Mesendoderm (in vitro differentiated cells): ENCODE results near the gene GSDMA.

Experiments
- DNase-seq: peaks from one replicate; pipeline ENCODE4 v3.0.0; 2013
- H2AK5ac ChIP-seq: 2 replicates; pipeline ENCODE4 v1.6.1; 2013; ENCODE audit warnings: low read length, inconsistent platforms
- H2BK120ac ChIP-seq: 2 replicates; pipeline ENCODE4 v1.6.1; 2013; ENCODE audit warnings: low read depth, mild to moderate bottlenecking, low read length, moderate library complexity, mixed read lengths
- H2BK15ac ChIP-seq: replicated peaks from 2 replicates; pipeline ENCODE4 v1.6.1; 2013; ENCODE audit warnings: low read depth, mild to moderate bottlenecking, moderate library complexity
- H2BK5ac ChIP-seq: 2 replicates; pipeline ENCODE4 v1.6.1; 2013; ENCODE audit warnings: low read length, inconsistent platforms
- H3K18ac ChIP-seq: 2 replicates; pipeline ENCODE4 v1.6.1; 2013; ENCODE audit warnings: mild to moderate bottlenecking, low read length, mixed read lengths
- H3K23ac ChIP-seq: one replicate; pipeline ENCODE4 v1.6.1; 2013; ENCODE audit warnings: low read length
- H3K27ac ChIP-seq: 2 replicates; pipeline ENCODE4 v1.5.1; 2013; ENCODE audit warnings: low read depth, mild to moderate bottlenecking, inconsistent platforms, low read length, moderate library complexity
- H3K27me3 ChIP-seq: 2 replicates; pipeline ENCODE4 v1.6.1; 2013; ENCODE audit warnings: low read length, control low read depth, mild to moderate bottlenecking, inconsistent platforms; ENCODE audit not compliant: insufficient read depth, poor library complexity
- H3K36me3 ChIP-seq: 2 replicates; pipeline ENCODE4 v1.6.1; 2013; ENCODE audit warnings: low read length, inconsistent platforms; ENCODE audit not compliant: control insufficient read depth, insufficient read depth
- H3K4ac ChIP-seq: one replicate; pipeline ENCODE4 v1.6.1; 2013; ENCODE audit warnings: low read depth, mild to moderate bottlenecking, low read length, moderate library complexity
- H3K4me1 ChIP-seq: 2 replicates; pipeline ENCODE4 v1.6.1; 2013; ENCODE audit warnings: low read depth, low read length, inconsistent platforms; ENCODE audit not compliant: control insufficient read depth
- H3K4me2 ChIP-seq: 2 replicates; pipeline ENCODE4 v1.6.1; 2013; ENCODE audit warnings: low read length
- H3K4me3 ChIP-seq: 2 replicates; pipeline ENCODE4 v1.5.1; 2013; ENCODE audit warnings: mild to moderate bottlenecking, low read length
- H3K56ac ChIP-seq: one replicate; pipeline ENCODE4 v1.6.1; 2013; ENCODE audit warnings: low read length
- H3K79me1 ChIP-seq: 2 replicates; pipeline ENCODE4 v1.6.1; 2013; ENCODE audit warnings: low read length, inconsistent platforms
- H3K79me2 ChIP-seq: 2 replicates; pipeline ENCODE4 v1.6.1; 2013; ENCODE audit warnings: mild to moderate bottlenecking, low read length; ENCODE audit not compliant: control insufficient read depth, insufficient read depth
- H3K9ac ChIP-seq: 2 replicates; pipeline ENCODE4 v1.6.1; 2013; ENCODE audit warnings: low read length, inconsistent platforms
- H4K5ac ChIP-seq: one replicate; pipeline ENCODE4 v1.6.1; 2013; ENCODE audit warnings: low read length
- H4K8ac ChIP-seq: one replicate; pipeline ENCODE4 v1.6.1; 2013; ENCODE audit warnings: low read depth, mild to moderate bottlenecking, control low read depth, low read length, moderate library complexity
- WGBS: extraction: QIAGEN DNeasy Blood & Tissue Kit; methylation state at CpG from one replicate; pipeline ENCODE4 v1.1.7; 2013; ENCODE audit warnings: low lambda C conversion rate, missing lambda C conversion rate; ENCODE audit not compliant: insufficient coverage; ENCODE audit errors: extremely low coverage; 5-methylcytosine and 5-hydroxymethylcytosine counted together

The GSDMA gene

GRCh38 chr17:40015998-40016985 is 53.5 kb downstream of the GSDMA start:
- no peak overlapping the region for H2BK5ac ChIP-seq
- no peaks in the 10 kb centered on the region for H3K79me1 ChIP-seq
- H3K27ac ChIP-seq = no peak overlapping the region
- H4K8ac ChIP-seq = no peak overlapping the region
- no peak overlapping the region for H2AK5ac ChIP-seq
- H3K23ac ChIP-seq = no peak overlapping the region
- H2BK120ac ChIP-seq = no peak overlapping the region
- H3K79me2 ChIP-seq = no peaks in the 10 kb centered on the region
- no peak overlapping the region for H3K4me2 ChIP-seq
- no peak overlapping the region for H3K18ac ChIP-seq
- H3K56ac ChIP-seq = no peak overlapping the region
- DNase-seq = no peak
- WGBS = no CpG with 5 or more reads among the region's 26 CpGs
- no peak overlapping the region for H4K5ac ChIP-seq
- H2BK15ac ChIP-seq = no peak overlapping the region
- H3K9ac ChIP-seq = no peak overlapping the region
- H3K4ac ChIP-seq = no peak overlapping the region
- no peak overlapping the region for H3K4me3 ChIP-seq
- no peaks in the 10 kb centered on the region for H3K27me3 ChIP-seq
- peaks cover 3% of the 10 kb centered on the region for H3K4me1 ChIP-seq
- H3K36me3 ChIP-seq = peaks cover 2% of the 10 kb centered on the region

GRCh38 chr17:40017422-40018080 is 54.7 kb downstream of the GSDMA start:
- no peak overlapping the region for H2AK5ac ChIP-seq
- no peak overlapping the region for H3K4me3 ChIP-seq
- no peak overlapping the region for H4K8ac ChIP-seq
- H3K27me3 ChIP-seq = no peaks in the 10 kb centered on the region
- H2BK120ac ChIP-seq = no peak overlapping the region
- H3K23ac ChIP-seq = no peak overlapping the region
- no CpG with 5 or more reads among the region's 15 CpGs for WGBS
- no peak overlapping the region for H3K4ac ChIP-seq
- no peak overlapping the region for H2BK15ac ChIP-seq
- no peak overlapping the region for H3K27ac ChIP-seq
- H3K56ac ChIP-seq = peak overlapping the region; percentile 65
- H3K79me2 ChIP-seq = no peaks in the 10 kb centered on the region
- peaks cover 3% of the 10 kb centered on the region for H3K36me3 ChIP-seq
- peaks cover 3% of the 10 kb centered on the region for H3K4me1 ChIP-seq
- no peak overlapping the region for H4K5ac ChIP-seq
- DNase-seq = no peak
- no peaks in the 10 kb centered on the region for H3K79me1 ChIP-seq
- H2BK5ac ChIP-seq = no peak overlapping the region
- no peak overlapping the region for H3K18ac ChIP-seq
- H3K4me2 ChIP-seq = no peak overlapping the region
- H3K9ac ChIP-seq = peak overlapping the region; percentile 1

GRCh38 chr17:40018211-40019121 is 55.7 kb downstream of the GSDMA start:
- peak; percentile 70 for DNase-seq
- Histone ChIP-seq H3K18ac (no peak overlapping the region), H3K79me1 (no peaks in the 10 kb centered on the region), H3K79me2 (no peaks in the 10 kb centered on the region), H3K56ac (peak overlapping the region; percentile 78), H3K4ac (no peak overlapping the region), H3K27me3 (no peaks in the 10 kb centered on the region), H3K4me2 (no peak overlapping the region), H3K4me1 (peaks cover 3% of the 10 kb centered on the region), H2BK5ac (no peak overlapping the region), H3K4me3 (no peak overlapping the region), H2BK120ac (no peak overlapping the region), H2BK15ac (no peak overlapping the region), H3K36me3 (peaks cover 5% of the 10 kb centered on the region), H3K27ac (no peak overlapping the region), H3K23ac (no peak overlapping the region), H4K8ac (no peak overlapping the region), H2AK5ac (no peak overlapping the region), H4K5ac (no peak overlapping the region), H3K9ac (peak overlapping the region; percentile 58)
- no CpG with 5 or more reads among the region's 15 CpGs for WGBS

- H3K18ac ChIP-seq = no peak overlapping the region
- H3K4ac ChIP-seq = no peak overlapping the region
- no peaks in the 10 kb centered on the region for H3K79me2 ChIP-seq
- H2BK120ac ChIP-seq = no peak overlapping the region
- H3K36me3 ChIP-seq = peaks cover 5% of the 10 kb centered on the region
- H3K23ac ChIP-seq = no peak overlapping the region
- H3K4me2 ChIP-seq = no peak overlapping the region
- H2BK5ac ChIP-seq = no peak overlapping the region
- no peak overlapping the region for H3K4me3 ChIP-seq
- H3K56ac ChIP-seq = peak overlapping the region; percentile 78
- no peak overlapping the region for H4K8ac ChIP-seq
- no peaks in the 10 kb centered on the region for H3K79me1 ChIP-seq
- H3K9ac ChIP-seq = no peak overlapping the region
- H3K27me3 ChIP-seq = no peaks in the 10 kb centered on the region
- H3K4me1 ChIP-seq = peaks cover 3% of the 10 kb centered on the region
- no peak overlapping the region for H2AK5ac ChIP-seq
- no peak overlapping the region for H4K5ac ChIP-seq
- no CpG with 5 or more reads among the region's 24 CpGs for WGBS
- peak; percentile 27 for DNase-seq
- H3K27ac ChIP-seq = no peak overlapping the region
- H2BK15ac ChIP-seq = no peak overlapping the region
These were observed 56.6 kb downstream of the GSDMA start for GRCh38 chr17:40019140-40019991.

GRCh38 chr17:40020146-40020545 is 57.3 kb downstream of the GSDMA start:
- Histone ChIP-seq H3K4me2 (no peak overlapping the region), H3K27me3 (no peaks in the 10 kb centered on the region), H2BK15ac (no peak overlapping the region), H3K9ac (no peak overlapping the region), H3K4ac (no peak overlapping the region), H3K18ac (no peak overlapping the region), H3K27ac (no peak overlapping the region), H3K36me3 (peaks cover 5% of the 10 kb centered on the region), H3K56ac (no peak overlapping the region), H4K5ac (no peak overlapping the region), H4K8ac (no peak overlapping the region), H3K23ac (no peak overlapping the region), H2BK5ac (no peak overlapping the region), H3K4me1 (peaks cover 3% of the 10 kb centered on the region), H2AK5ac (no peak overlapping the region), H3K4me3 (no peak overlapping the region), H3K79me1 (no peaks in the 10 kb centered on the region), H3K79me2 (no peaks in the 10 kb centered on the region), H2BK120ac (no peak overlapping the region)
- no peak for DNase-seq
- no CpG with 5 or more reads among the region's 13 CpGs for WGBS
